HG03097 (cell line): ENCODE results near the gene POLN.
"Not testable (repeated sequence)": the region's sequence is repeated elsewhere in the genome, so short reads cannot be mapped to it uniquely, and the experiment has no call there.

ENCODE experiments used
- ATAC-seq: cut with Tn5 transposase; IDR thresholded peaks from one replicate; pipeline ENCODE4 v1.9.1; 2021; ENCODE audit not compliant: unreplicated experiment, low FRiP score

The POLN gene

GRCh38 chr4:2222838-2223237 is 19.1 kb downstream of the POLN start:
- ATAC-seq = no peak

DNA sequence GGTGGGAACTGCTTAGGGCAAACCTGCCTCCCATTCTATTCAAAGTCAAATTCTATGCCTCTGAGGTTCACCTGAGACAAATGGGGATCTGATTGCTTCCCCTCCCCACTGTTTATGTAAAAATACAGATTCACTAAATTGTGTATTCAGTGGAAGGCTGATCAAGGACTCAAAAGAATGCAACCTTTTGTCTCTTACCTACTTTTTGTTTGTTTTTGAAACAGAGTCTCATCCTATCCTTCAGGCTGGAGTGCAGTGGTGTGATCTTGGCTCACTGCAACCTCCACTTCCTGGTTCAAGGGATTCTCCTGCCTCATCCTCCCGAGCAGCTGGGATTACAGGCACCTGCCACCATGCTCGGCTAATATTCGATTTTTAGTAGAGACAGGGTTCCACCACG is 20.5 kb downstream of the POLN start:
- ATAC-seq = not testable (repeated sequence)

GRCh38 chr4:2220016-2220630 is 21.8 kb downstream of the POLN start:
- no peak for ATAC-seq

DNA sequence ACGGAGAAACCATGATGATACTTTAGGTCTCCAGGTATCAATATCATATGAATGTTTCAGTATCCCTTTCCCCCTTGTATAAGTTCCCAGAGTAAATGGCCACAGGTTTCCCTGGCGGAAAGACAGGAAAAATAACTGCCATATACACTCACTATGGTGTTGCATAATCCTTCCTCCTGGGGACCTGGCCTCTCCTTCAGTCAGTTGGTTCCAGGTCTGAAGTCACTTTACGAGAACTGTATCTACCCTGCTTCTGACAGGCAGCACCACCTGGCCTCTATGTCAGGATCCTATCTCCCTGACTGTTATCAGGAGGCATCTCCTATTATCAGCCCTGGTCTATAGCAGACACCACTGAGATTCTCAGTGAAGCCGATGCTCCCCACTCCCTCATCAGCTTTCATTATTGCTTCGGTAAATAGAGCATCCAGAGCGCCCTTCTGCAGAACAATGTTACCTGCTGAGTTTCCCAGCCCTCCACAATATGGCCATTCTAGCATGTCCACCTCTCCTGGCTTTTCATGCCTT is 22.6 kb downstream of the POLN start:
- ATAC-seq = no peak

DNA sequence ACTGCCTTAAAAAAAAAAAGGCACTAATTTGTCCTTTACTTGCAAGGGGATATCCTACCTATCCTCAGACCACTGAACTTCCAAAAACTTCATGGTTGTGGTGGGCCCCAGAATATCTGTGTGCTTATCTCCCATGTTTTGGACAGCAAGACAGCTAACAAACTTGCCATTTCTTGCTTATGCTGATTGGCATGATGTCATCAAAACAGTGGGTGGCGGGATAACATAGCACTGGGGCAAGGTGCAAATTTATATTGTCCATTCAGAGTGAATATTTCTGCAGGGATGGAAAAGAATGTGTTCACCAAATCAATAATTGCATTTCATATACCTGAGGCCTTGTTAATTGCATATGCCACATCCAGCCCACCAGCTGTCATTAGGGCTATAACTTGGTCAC is 23.5 kb downstream of the POLN start:
- no peak for ATAC-seq

GRCh38 chr4:2217726-2218125 is 24.2 kb downstream of the POLN start:
- no peak for ATAC-seq

DNA sequence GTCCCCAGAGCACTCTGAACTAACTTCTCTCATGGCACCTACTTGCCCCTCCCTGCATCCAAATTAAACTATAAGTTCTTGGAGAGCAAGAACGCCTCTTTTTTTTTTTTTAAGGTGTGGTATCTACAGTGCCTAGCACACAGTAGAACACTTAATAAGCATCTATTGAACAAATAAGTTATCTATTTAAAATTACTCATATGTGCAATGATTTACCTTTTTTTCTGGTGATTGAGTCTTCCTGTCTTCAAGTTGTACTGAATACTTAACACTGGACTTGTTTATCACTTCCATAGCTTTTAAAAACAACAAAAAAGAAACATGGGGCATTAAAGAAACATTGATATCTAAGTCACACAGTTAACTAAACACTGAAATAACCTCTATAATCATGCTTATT is 29.1 kb downstream of the POLN start:
- no peak for ATAC-seq

DNA sequence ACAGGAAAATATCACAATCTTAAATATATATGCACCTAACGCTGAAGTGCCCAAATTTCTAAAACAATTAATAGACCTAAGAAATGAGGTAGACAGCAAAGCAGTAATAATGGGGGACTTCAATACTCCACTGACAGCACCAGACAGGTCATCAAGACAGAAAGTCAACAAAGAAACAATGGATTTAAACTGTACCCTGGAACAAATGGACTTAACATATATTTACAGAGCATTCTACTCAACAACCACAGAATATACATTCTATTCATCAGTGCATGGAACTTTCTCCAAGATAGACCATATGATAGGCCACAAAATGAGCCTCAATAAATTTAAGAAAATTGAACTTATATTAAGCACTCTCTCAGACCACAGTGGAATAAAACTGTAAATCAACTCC is 39.1 kb downstream of the POLN start:
- not testable (repeated sequence) for ATAC-seq

- ATAC-seq = no peak
Measured at GRCh38 chr4:2194496-2194895, 47.4 kb downstream of the POLN start.

DNA sequence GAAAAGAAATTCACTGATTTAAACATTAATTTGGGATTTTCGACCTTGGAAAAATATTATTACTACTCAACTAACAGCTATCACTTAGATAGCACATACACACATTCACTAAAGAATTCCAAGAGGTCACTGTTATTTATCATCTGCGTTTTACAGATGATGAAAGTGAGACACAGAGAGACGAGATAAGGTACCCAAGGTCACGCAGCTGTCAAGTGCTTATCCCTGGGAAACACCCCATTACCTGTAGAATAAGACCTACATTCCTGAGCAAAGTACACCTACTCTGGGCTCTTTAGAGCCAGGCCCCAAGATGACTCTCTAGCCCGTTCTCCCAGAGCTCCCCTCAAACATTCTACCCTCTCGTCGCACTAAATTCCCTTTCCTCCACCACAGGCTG is 48.6 kb downstream of the POLN start:
- no peak for ATAC-seq

DNA sequence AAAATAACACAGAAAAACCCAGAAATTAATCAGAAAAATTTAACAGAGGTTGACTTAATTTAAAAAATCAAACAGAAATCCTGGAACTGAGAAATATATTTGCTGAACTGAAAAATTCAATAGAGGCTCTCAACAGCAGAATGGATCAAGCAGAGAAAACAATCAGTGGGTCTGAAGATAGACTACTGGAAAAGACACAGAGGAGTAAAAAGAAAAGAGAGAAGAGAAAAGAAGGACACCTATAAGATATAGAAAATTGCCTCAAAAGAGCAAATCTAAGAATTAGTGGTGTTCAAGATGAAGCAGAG is 55.1 kb downstream of the POLN start:
- ATAC-seq = no peak

GRCh38 chr4:2186133-2186864 is 55.6 kb downstream of the POLN start:
- no peak for ATAC-seq

- ATAC-seq = no peak
Measured at GRCh38 chr4:2183394-2183793, 58.5 kb downstream of the POLN start.

DNA sequence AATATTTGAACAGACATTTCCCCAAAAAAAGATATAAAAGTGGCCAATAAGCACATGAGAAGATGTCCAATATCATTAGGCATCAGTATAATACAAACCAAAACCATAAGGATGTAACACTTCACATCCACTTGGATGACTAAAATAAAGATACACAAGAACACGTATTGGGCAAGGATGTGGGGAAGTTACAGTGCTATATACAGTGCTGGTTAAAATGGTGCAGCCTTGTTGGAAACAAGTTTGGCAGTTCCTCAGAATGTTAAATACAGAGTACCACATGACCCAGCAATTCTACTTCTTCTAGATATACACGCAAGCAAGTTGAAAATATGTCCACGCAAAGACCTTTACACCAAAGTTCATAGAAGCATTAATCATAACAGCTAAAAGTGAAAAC is 58.9 kb downstream of the POLN start:
- no peak for ATAC-seq

DNA sequence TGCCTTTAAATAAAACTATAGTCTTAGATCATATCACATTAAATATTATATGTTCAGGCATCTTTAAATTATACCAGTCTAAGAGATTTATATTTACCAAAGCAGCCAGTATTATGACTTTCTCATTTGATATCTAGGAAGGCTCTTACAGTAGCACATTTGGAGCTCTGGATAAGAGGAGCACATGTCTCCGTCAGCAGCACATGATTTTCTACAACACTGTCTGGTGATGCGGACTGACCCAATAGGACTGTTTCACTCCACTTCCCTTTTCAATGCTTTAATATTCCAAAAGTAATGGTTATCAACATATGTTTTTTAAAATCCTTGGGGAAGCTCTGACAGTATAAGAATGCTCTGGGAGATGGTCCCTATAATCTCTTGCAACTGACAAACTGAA is 61.5 kb downstream of the POLN start:
- no peak for ATAC-seq

DNA sequence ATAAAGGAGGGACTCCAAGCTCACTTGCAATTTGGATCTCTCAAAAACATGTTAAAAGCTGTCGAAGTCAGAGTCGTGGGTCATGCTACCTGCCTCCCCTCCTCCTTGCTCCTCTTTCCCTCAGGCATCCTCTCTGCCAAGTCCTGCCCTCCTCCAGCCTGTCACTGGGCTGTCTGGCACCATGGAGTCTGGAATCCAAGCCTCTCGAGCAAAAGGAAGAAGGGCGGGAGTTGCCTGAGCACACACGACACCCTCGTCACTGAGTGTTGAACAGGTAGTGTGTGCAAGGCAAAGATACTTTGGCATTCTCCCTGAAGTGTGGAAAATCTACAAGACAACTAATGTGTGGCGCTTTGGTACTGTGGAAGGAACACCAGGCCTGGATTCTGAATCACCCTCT is 62.2 kb downstream of the POLN start:
- no peak for ATAC-seq

GRCh38 chr4:2178986-2179385 is 62.9 kb downstream of the POLN start:
- no peak for ATAC-seq

GRCh38 chr4:2177443-2178093 is 64.4 kb downstream of the POLN start:
- no peak for ATAC-seq

DNA sequence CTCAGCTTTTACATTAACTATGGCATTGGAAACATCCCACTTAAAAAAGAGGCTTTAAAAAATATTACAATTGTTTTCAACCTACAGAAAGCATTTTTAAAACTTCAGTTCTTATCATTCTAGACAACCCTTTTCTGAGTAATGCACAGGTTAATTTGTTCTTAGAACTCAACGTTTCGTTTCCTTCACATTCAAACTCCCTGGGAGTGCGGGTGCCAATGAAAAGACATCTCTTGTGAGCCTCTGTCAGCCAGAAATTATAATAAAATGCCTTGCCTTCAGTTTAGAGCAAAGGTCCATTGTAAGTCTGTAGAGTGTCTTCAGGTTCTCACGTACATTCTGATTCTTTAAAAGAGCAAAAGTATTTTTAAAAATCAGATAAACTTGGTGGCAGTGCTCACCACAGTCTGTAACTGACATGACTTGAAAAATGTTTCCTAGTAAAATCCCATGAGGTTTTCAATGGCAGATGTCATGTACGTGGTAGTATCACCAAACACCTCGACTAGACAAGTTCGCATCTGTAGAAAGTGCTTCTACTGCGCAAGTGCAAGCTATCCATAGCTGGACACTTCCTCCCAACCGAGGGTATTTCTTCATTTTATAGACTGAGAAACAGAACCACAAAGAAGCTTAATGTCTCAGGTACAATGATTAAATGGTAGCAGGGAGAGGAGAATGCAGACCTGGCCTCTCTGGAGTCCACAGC is 65.8 kb downstream of the POLN start:
- ATAC-seq = no peak

- ATAC-seq = no peak
Measured at GRCh38 chr4:2174061-2174460, 67.9 kb downstream of the POLN start.

DNA sequence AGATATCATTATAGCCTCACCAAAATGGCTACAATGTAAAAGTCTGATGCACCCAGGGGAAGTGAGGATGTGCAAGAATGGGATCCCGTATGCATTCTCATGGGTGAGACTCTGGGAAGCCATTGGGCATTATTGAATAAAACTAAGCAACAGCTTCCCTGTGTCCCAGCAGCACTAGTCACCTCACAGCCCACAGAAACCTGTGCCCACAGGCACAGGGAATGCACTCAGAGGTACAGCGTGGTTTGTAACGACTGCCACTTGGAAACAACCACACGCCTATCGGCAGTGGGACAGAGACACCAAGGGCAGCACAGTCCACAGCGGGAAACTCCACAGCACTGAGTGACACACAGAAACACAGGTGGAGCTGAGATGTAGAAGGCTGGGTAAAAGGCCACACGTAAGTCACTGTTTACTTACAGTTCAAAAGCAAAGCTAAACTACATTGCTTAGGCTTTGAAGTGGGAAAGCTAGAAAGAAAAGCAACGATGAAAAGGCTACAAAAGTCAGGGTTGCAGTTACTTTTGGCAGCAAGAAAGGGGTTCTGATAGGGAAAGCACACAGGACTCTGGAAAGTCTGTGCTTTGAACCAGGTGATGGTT is 69.2 kb downstream of the POLN start:
- no peak for ATAC-seq
